Body of pancreas (tissue), 4 donors: ENCODE measurements around the gene ABHD4.

ENCODE experiments used
- POLR2A ChIP-seq, 3 donors: fragments of 450-650 bp; IDR thresholded peaks; one replicate each; pipeline ENCODE4 v1.6.1; 2016; ENCODE audit warnings: antibody characterized with exemption in 3 of 3, mild to moderate bottlenecking in 2 of 3
- TF ChIP-seq, protein P1 (sequence below), 7 experiments: fragments of 450-650 bp in 4 of 7; fragments of 200-600 bp in 3 of 7; sonication (generic) in 3 of 7; IDR thresholded peaks; one replicate each; pipeline ENCODE4 v1.5.1; 2016 to 2019; ENCODE audit warnings: antibody characterized with exemption in 7 of 7

DNA sequence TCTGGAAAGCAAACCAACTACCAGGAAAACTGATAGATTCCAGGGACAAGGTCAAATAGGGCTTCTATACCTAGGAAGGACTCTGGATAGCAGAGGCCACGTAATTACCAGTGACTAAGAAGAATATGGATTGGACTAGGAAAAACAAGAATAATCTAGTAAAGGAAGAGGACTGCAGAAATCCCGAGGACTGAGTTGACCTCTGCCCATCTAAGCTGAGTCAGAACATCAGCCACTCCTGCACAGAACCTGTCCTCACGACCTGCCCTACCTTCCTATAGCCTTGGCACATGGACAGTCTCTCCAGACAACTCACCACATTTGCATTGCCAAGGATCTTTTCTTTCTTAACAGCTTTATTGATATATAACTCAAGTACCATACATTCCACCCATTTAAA, 43.7 kb downstream of the ABHD4 start:
- TF ChIP-seq POLR2A (IDR thresholded peaks at IDR 0.05) = no peak
- TF ChIP-seq, protein P1, sequence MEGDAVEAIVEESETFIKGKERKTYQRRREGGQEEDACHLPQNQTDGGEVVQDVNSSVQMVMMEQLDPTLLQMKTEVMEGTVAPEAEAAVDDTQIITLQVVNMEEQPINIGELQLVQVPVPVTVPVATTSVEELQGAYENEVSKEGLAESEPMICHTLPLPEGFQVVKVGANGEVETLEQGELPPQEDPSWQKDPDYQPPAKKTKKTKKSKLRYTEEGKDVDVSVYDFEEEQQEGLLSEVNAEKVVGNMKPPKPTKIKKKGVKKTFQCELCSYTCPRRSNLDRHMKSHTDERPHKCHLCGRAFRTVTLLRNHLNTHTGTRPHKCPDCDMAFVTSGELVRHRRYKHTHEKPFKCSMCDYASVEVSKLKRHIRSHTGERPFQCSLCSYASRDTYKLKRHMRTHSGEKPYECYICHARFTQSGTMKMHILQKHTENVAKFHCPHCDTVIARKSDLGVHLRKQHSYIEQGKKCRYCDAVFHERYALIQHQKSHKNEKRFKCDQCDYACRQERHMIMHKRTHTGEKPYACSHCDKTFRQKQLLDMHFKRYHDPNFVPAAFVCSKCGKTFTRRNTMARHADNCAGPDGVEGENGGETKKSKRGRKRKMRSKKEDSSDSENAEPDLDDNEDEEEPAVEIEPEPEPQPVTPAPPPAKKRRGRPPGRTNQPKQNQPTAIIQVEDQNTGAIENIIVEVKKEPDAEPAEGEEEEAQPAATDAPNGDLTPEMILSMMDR (IDR thresholded peaks at IDR 0.05) = no peak
